ENCODE results near the gene CCL11.
"Not testable (repeated sequence)": the region's sequence is repeated elsewhere in the genome, so short reads cannot be mapped to it uniquely, and the experiment has no call there.

Gene CCL11

GRCh38 chr17:34312080-34312479 lies 26.5 kb downstream of the CCL11 start:
- DNase-seq = no peak

GRCh38 chr17:34313164-34313563 lies 27.6 kb downstream of the CCL11 start:
- no peak for DNase-seq

GRCh38 chr17:34314279-34314678 lies 28.7 kb downstream of the CCL11 start:
- no peak for DNase-seq

GRCh38 chr17:34318474-34318873 lies 32.9 kb downstream of the CCL11 start:
- no peak for DNase-seq

GRCh38 chr17:34319039-34319483 lies 33.5 kb downstream of the CCL11 start, which contains the start of gene CCL8:
CCL8 (plus strand) TSS chr17:34319435; CDS start chr17:34319502, 67 bp downstream.
- no peak for DNase-seq

GRCh38 chr17:34321964-34322363 lies 36.4 kb downstream of the CCL11 start:
- no peak for DNase-seq

GRCh38 chr17:34327580-34327979 lies 42.0 kb downstream of the CCL11 start:
- DNase-seq = not testable (repeated sequence)

GRCh38 chr17:34337701-34338100 lies 52.2 kb downstream of the CCL11 start:
- no peak for DNase-seq

All from NCI-H1436 (cell line).